ENCODE data around the gene OR4E2.
"Not testable (repeated sequence)": the region's sequence is repeated elsewhere in the genome, so short reads cannot be mapped to it uniquely, and the experiment has no call there.

OR4E2 gene

GRCh38 chr14:21694425-21694824 lies 40.8 kb downstream of the OR4E2 start:
- H3K4me3 ChIP-seq (ENCODE audit: extremely low read depth, insufficient read depth, low read length, poor library complexity, severe bottlenecking): no peak overlapping the region
- no peak overlapping the region for H3K27ac ChIP-seq (ENCODE audit: low read depth, low read length, severe bottlenecking)
- H3K4me1 ChIP-seq (ENCODE audit: control insufficient read depth, insufficient read depth, low read length, poor library complexity, severe bottlenecking): no peaks in the 10 kb centered on the region
- no peaks in the 10 kb centered on the region for H3K36me3 ChIP-seq (ENCODE audit: control insufficient read depth, insufficient read depth, low read length)
- no peaks in the 10 kb centered on the region for H3K9me3 ChIP-seq (ENCODE audit: control insufficient read depth, low read length)

- WGBS, 2 experiments (ENCODE audit: insufficient coverage in 2 of 2): 90 to 98% methylated on average over 12 to 29 of the region's 33 CpGs
- H3K4me1 ChIP-seq (ENCODE audit: control insufficient read depth, insufficient read depth, low read length, poor library complexity, severe bottlenecking); H3K9me3 ChIP-seq (ENCODE audit: control insufficient read depth, low read length); H3K4me3 ChIP-seq (ENCODE audit: extremely low read depth, insufficient read depth, low read length, poor library complexity, severe bottlenecking); H3K27ac ChIP-seq (ENCODE audit: low read depth, low read length, severe bottlenecking); H3K36me3 ChIP-seq (ENCODE audit: control insufficient read depth, insufficient read depth, low read length): not testable (repeated sequence)
These were observed 44.0 kb downstream of the OR4E2 start for GRCh38 chr14:21697662-21698061.

- not testable (repeated sequence) for H3K4me1 ChIP-seq (ENCODE audit: control insufficient read depth, insufficient read depth, low read length, poor library complexity, severe bottlenecking); H3K4me3 ChIP-seq (ENCODE audit: extremely low read depth, insufficient read depth, low read length, poor library complexity, severe bottlenecking); H3K27ac ChIP-seq (ENCODE audit: low read depth, low read length, severe bottlenecking); H3K9me3 ChIP-seq (ENCODE audit: control insufficient read depth, low read length); H3K36me3 ChIP-seq (ENCODE audit: control insufficient read depth, insufficient read depth, low read length)
- WGBS, 2 experiments (ENCODE audit: insufficient coverage in 2 of 2): 80 to 100% methylated on average over 1 to 2 of the region's 3 CpGs
These were observed 44.9 kb downstream of the OR4E2 start for GRCh38 chr14:21698538-21698937.

- 89 to 100% methylated on average over 1 to 2 of the region's 2 CpGs for WGBS, 2 experiments (ENCODE audit: insufficient coverage in 2 of 2)
- peaks cover 6% of the 10 kb centered on the region for H3K4me1 ChIP-seq (ENCODE audit: control insufficient read depth, insufficient read depth, low read length, poor library complexity, severe bottlenecking)
These were observed 45.9 kb downstream of the OR4E2 start for GRCh38 chr14:21699551-21699950.

GRCh38 chr14:21702316-21702715 lies 48.7 kb downstream of the OR4E2 start:
- WGBS, 2 experiments (ENCODE audit: insufficient coverage in 2 of 2): no CpG with 5 or more reads among the region's 2 CpGs
- H3K4me1 ChIP-seq (ENCODE audit: control insufficient read depth, insufficient read depth, low read length, poor library complexity, severe bottlenecking): peaks cover 6% of the 10 kb centered on the region
- H3K4me3 ChIP-seq (ENCODE audit: extremely low read depth, insufficient read depth, low read length, poor library complexity, severe bottlenecking): no peak overlapping the region
- no peaks in the 10 kb centered on the region for H3K9me3 ChIP-seq (ENCODE audit: control insufficient read depth, low read length)
- H3K27ac ChIP-seq (ENCODE audit: low read depth, low read length, severe bottlenecking): no peak overlapping the region
- no peaks in the 10 kb centered on the region for H3K36me3 ChIP-seq (ENCODE audit: control insufficient read depth, insufficient read depth, low read length)

More at GRCh38 chr14:21699551-21699950, 45.9 kb downstream of the OR4E2 start:
- Histone ChIP-seq H3K4me3 (ENCODE audit: extremely low read depth, insufficient read depth, low read length, poor library complexity, severe bottlenecking) (no peak overlapping the region), H3K9me3 (ENCODE audit: control insufficient read depth, low read length) (no peaks in the 10 kb centered on the region), H3K27ac (ENCODE audit: low read depth, low read length, severe bottlenecking) (no peak overlapping the region), H3K36me3 (ENCODE audit: control insufficient read depth, insufficient read depth, low read length) (no peaks in the 10 kb centered on the region)

- 79 to 95% methylated on average over 2 of the region's 2 CpGs for WGBS, 2 experiments (ENCODE audit: insufficient coverage in 2 of 2)
These were observed 50.0 kb downstream of the OR4E2 start for GRCh38 chr14:21703357-21704326.

GRCh38 chr14:21704338-21704737 lies 50.7 kb downstream of the OR4E2 start:
- no peak overlapping the region for H3K4me3 ChIP-seq (ENCODE audit: extremely low read depth, insufficient read depth, low read length, poor library complexity, severe bottlenecking)
- H3K9me3 ChIP-seq (ENCODE audit: control insufficient read depth, low read length): no peaks in the 10 kb centered on the region
- peaks cover 6% of the 10 kb centered on the region for H3K4me1 ChIP-seq (ENCODE audit: control insufficient read depth, insufficient read depth, low read length, poor library complexity, severe bottlenecking)
- H3K27ac ChIP-seq (ENCODE audit: low read depth, low read length, severe bottlenecking): no peak overlapping the region
- H3K36me3 ChIP-seq (ENCODE audit: control insufficient read depth, insufficient read depth, low read length): no peaks in the 10 kb centered on the region

More at GRCh38 chr14:21703357-21704326, 50.0 kb downstream of the OR4E2 start:
- H3K4me1 ChIP-seq (ENCODE audit: control insufficient read depth, insufficient read depth, low read length, poor library complexity, severe bottlenecking): peaks cover 6% of the 10 kb centered on the region
- no peaks in the 10 kb centered on the region for H3K9me3 ChIP-seq (ENCODE audit: control insufficient read depth, low read length)
- no peak overlapping the region for H3K27ac ChIP-seq (ENCODE audit: low read depth, low read length, severe bottlenecking)
- H3K36me3 ChIP-seq (ENCODE audit: control insufficient read depth, insufficient read depth, low read length): no peaks in the 10 kb centered on the region
- H3K4me3 ChIP-seq (ENCODE audit: extremely low read depth, insufficient read depth, low read length, poor library complexity, severe bottlenecking): no peak overlapping the region

GRCh38 chr14:21711360-21711961 lies 57.8 kb downstream of the OR4E2 start:
- Histone ChIP-seq H3K27ac (ENCODE audit: low read depth, low read length, severe bottlenecking) (no peak overlapping the region), H3K4me3 (ENCODE audit: extremely low read depth, insufficient read depth, low read length, poor library complexity, severe bottlenecking) (no peak overlapping the region), H3K36me3 (ENCODE audit: control insufficient read depth, insufficient read depth, low read length) (no peaks in the 10 kb centered on the region), H3K9me3 (ENCODE audit: control insufficient read depth, low read length) (no peaks in the 10 kb centered on the region), H3K4me1 (ENCODE audit: control insufficient read depth, insufficient read depth, low read length, poor library complexity, severe bottlenecking) (no peaks in the 10 kb centered on the region)
- no CpG with 5 or more reads among the region's 3 CpGs for WGBS, 2 experiments (ENCODE audit: insufficient coverage in 2 of 2)

- Histone ChIP-seq H3K9me3 (ENCODE audit: control insufficient read depth, low read length) (no peaks in the 10 kb centered on the region), H3K4me1 (ENCODE audit: control insufficient read depth, insufficient read depth, low read length, poor library complexity, severe bottlenecking) (no peaks in the 10 kb centered on the region), H3K4me3 (ENCODE audit: extremely low read depth, insufficient read depth, low read length, poor library complexity, severe bottlenecking) (no peak overlapping the region), H3K27ac (ENCODE audit: low read depth, low read length, severe bottlenecking) (no peak overlapping the region), H3K36me3 (ENCODE audit: control insufficient read depth, insufficient read depth, low read length) (no peaks in the 10 kb centered on the region)
- 73 to 80% methylated on average over 1 to 2 of the region's 2 CpGs for WGBS, 2 experiments (ENCODE audit: insufficient coverage in 2 of 2)
These were observed 58.4 kb downstream of the OR4E2 start for GRCh38 chr14:21712036-21712435.

- no peak overlapping the region for H3K4me3 ChIP-seq (ENCODE audit: extremely low read depth, insufficient read depth, low read length, poor library complexity, severe bottlenecking)
- 69 to 87% methylated on average over 3 of the region's 6 CpGs for WGBS, 2 experiments (ENCODE audit: insufficient coverage in 2 of 2)
- H3K27ac ChIP-seq (ENCODE audit: low read depth, low read length, severe bottlenecking): no peak overlapping the region
- no peaks in the 10 kb centered on the region for H3K4me1 ChIP-seq (ENCODE audit: control insufficient read depth, insufficient read depth, low read length, poor library complexity, severe bottlenecking)
- no peaks in the 10 kb centered on the region for H3K9me3 ChIP-seq (ENCODE audit: control insufficient read depth, low read length)
- no peaks in the 10 kb centered on the region for H3K36me3 ChIP-seq (ENCODE audit: control insufficient read depth, insufficient read depth, low read length)
These were observed 60.8 kb downstream of the OR4E2 start for GRCh38 chr14:21714318-21714929.

Data from mesodermal cell (in vitro differentiated cells).